ENCODE data around the gene WWOX. TPM values are rescaled to one million over a fixed set of nuclear protein-coding genes. Genes with fewer than 3 reads are reported as not detected.
A peak's percentile ranks its signal among the peaks of the same experiment; 100 is the strongest.

Gene WWOX
- total and polyA plus RNA-seq, 2 donors (not counting 3 experiments of a cell fraction or from before 2014, with no cell fraction given), result 6.2 to 12.5 TPM

DNA sequence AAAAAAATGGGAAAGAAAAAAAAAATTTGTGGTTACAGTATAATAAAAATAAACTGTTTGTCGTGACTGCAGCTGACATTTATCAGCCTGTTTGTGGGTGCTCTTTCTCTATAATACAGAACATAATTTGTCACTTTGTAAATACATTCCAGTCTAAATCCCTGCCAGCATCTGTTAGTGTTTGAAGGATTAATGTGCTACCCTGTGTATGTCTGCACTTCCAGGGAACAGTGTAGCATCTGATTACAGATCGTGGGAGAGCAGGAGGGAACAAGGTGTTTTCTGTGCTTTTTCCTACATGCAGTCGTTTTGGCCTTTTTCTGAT lies 265.1 kb downstream of the WWOX start:
- H3K36me3 ChIP-seq (ENCODE audit: control insufficient read depth in 2 of 2, extremely low read depth in 1 of 2, insufficient read depth in 2 of 2, low read length in 2 of 2), result no peaks in the 10 kb centered on the region
- BruUV-seq (replicated peaks), result no TSS peak
- POLR2A ChIA-PET, result no interaction called here
- no peaks in the 10 kb centered on the region for H3K9me3 ChIP-seq (replicated peaks; ENCODE audit: control insufficient read depth, insufficient read depth, low read length)
- H3K27ac ChIP-seq (ENCODE audit: insufficient read depth, low read depth, low read length), result no peak overlapping the region
- DNase-seq (ENCODE audit: low read depth, low spot score) (peak; percentile 0), FAIRE-seq (no peak)
- dilution Hi-C loops (cut with MboI; ENCODE audit: extremely low pct_ligation_motif_present, low sequenced_read_pairs) (no loop called here), intact Hi-C loops (cut with micrococcal nuclease) (no loop called here)
- H2AFZ ChIP-seq (ENCODE audit: low read depth, low read length), result no peak overlapping the region
- CTCF ChIA-PET, result no interaction called here
- no peaks in the 10 kb centered on the region for H4K20me1 ChIP-seq (replicated peaks; ENCODE audit: control insufficient read depth, extremely low read depth, insufficient read depth, low read length)
- H3K27me3 ChIP-seq (ENCODE audit: control insufficient read depth in 2 of 2, insufficient read depth in 2 of 2, low read length in 2 of 2), result no peaks in the 10 kb centered on the region
- no peaks in the 10 kb centered on the region for H3K9me1 ChIP-seq (replicated peaks; ENCODE audit: control insufficient read depth, extremely low read depth, insufficient read depth, low read length)
- H3K4me1 ChIP-seq (ENCODE audit: control insufficient read depth, extremely low read depth, insufficient read depth, low read length), result no peaks in the 10 kb centered on the region
- no peak overlapping the region for H3K4me2 ChIP-seq (ENCODE audit: insufficient read depth, low read length)
- TF ChIP-seq GATA2 (IDR thresholded peaks at IDR 0.05; ENCODE audit: insufficient read depth, insufficient read length, low read depth, low read length) (no peak), POLR2A (IDR thresholded peaks at IDR 0.05; ENCODE audit: low read depth, low read length) (no peak), POLR2AphosphoS5 (IDR thresholded peaks at IDR 0.05; ENCODE audit: insufficient read depth, low read depth, low read length) (no peak), JUN (IDR thresholded peaks at IDR 0.05; ENCODE audit: borderline replicate concordance, insufficient read depth, insufficient read length, low read depth) (no peak), EZH2 (IDR thresholded peaks at IDR 0.05; ENCODE audit: borderline replicate concordance, low read depth, low read length, severe bottlenecking) (no peak), MAX (IDR thresholded peaks at IDR 0.05; ENCODE audit: insufficient read depth, insufficient read length) (no peak), MYC (IDR thresholded peaks at IDR 0.05; ENCODE audit: low read depth, low read length) (no peak), FOS (IDR thresholded peaks at IDR 0.05; ENCODE audit: borderline replicate concordance, insufficient read depth, low read length) (no peak)
- TF ChIP-seq, protein P1, sequence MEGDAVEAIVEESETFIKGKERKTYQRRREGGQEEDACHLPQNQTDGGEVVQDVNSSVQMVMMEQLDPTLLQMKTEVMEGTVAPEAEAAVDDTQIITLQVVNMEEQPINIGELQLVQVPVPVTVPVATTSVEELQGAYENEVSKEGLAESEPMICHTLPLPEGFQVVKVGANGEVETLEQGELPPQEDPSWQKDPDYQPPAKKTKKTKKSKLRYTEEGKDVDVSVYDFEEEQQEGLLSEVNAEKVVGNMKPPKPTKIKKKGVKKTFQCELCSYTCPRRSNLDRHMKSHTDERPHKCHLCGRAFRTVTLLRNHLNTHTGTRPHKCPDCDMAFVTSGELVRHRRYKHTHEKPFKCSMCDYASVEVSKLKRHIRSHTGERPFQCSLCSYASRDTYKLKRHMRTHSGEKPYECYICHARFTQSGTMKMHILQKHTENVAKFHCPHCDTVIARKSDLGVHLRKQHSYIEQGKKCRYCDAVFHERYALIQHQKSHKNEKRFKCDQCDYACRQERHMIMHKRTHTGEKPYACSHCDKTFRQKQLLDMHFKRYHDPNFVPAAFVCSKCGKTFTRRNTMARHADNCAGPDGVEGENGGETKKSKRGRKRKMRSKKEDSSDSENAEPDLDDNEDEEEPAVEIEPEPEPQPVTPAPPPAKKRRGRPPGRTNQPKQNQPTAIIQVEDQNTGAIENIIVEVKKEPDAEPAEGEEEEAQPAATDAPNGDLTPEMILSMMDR (IDR thresholded peaks at IDR 0.05; ENCODE audit: extremely low read depth in 1 of 2, insufficient read depth in 1 of 2, low read depth in 1 of 2, low read length in 2 of 2), result no peak
- H3K9ac ChIP-seq (replicated peaks; ENCODE audit: extremely low read depth, insufficient read depth, low read length), result no peak overlapping the region
- no peaks in the 10 kb centered on the region for H3K79me2 ChIP-seq (ENCODE audit: control insufficient read depth, insufficient read depth, low read length)
- no peak overlapping the region for H3K4me3 ChIP-seq (replicated peaks in 1 of 3; ENCODE audit: insufficient read depth in 1 of 3, low read depth in 1 of 3, low read length in 3 of 3)
